ENCODE measurements around the gene ARHGAP24.

Gene ARHGAP24

GRCh38 chr4:85696661-85697060 is 221.7 kb downstream of the ARHGAP24 start:
- DNase-seq (ENCODE audit: low read depth, low spot score) = no peak

- DNase-seq (ENCODE audit: low read depth, low spot score) = no peak
These were observed 222.9 kb downstream of the ARHGAP24 start for GRCh38 chr4:85697854-85698253.

- DNase-seq (ENCODE audit: low read depth, low spot score) = no peak
These were observed 225.4 kb downstream of the ARHGAP24 start for GRCh38 chr4:85700362-85700761.

GRCh38 chr4:85701861-85702321 is 226.9 kb downstream of the ARHGAP24 start:
- DNase-seq (ENCODE audit: low read depth, low spot score) = no peak

GRCh38 chr4:85703096-85703495 is 228.1 kb downstream of the ARHGAP24 start:
- no peak for DNase-seq (ENCODE audit: low read depth, low spot score)

- DNase-seq (ENCODE audit: low read depth, low spot score) = no peak
These were observed 232.7 kb downstream of the ARHGAP24 start for GRCh38 chr4:85707611-85708010.

GRCh38 chr4:85708468-85708867 is 233.5 kb downstream of the ARHGAP24 start:
- DNase-seq (ENCODE audit: low read depth, low spot score) = no peak

GRCh38 chr4:85713005-85713404 is 238.1 kb downstream of the ARHGAP24 start:
- no peak for DNase-seq (ENCODE audit: low read depth, low spot score)

GRCh38 chr4:85715991-85716737 is 241.2 kb downstream of the ARHGAP24 start:
- DNase-seq (ENCODE audit: low read depth, low spot score) = no peak

- no peak for DNase-seq (ENCODE audit: low read depth, low spot score)
These were observed 242.4 kb downstream of the ARHGAP24 start for GRCh38 chr4:85717351-85717750.

- DNase-seq (ENCODE audit: low read depth, low spot score) = no peak
These were observed 242.9 kb downstream of the ARHGAP24 start for GRCh38 chr4:85717847-85718246.

- DNase-seq (ENCODE audit: low read depth, low spot score) = no peak
These were observed 245.8 kb downstream of the ARHGAP24 start for GRCh38 chr4:85720735-85721134.

GRCh38 chr4:85722401-85722800 is 247.5 kb downstream of the ARHGAP24 start:
- no peak for DNase-seq (ENCODE audit: low read depth, low spot score)

- no peak for DNase-seq (ENCODE audit: low read depth, low spot score)
These were observed 247.9 kb downstream of the ARHGAP24 start for GRCh38 chr4:85722807-85723206.

GRCh38 chr4:85724791-85725563 is 250.0 kb downstream of the ARHGAP24 start:
- DNase-seq (ENCODE audit: low read depth, low spot score) = no peak

GRCh38 chr4:85725721-85726170 is 250.8 kb downstream of the ARHGAP24 start:
- DNase-seq (ENCODE audit: low read depth, low spot score) = no peak

GRCh38 chr4:85726555-85726954 is 251.6 kb downstream of the ARHGAP24 start:
- no peak for DNase-seq (ENCODE audit: low read depth, low spot score)

GRCh38 chr4:85728464-85728863 is 253.5 kb downstream of the ARHGAP24 start:
- no peak for DNase-seq (ENCODE audit: low read depth, low spot score)

GRCh38 chr4:85732124-85732523 is 257.2 kb downstream of the ARHGAP24 start:
- DNase-seq (ENCODE audit: low read depth, low spot score) = no peak

- no peak for DNase-seq (ENCODE audit: low read depth, low spot score)
These were observed 258.8 kb downstream of the ARHGAP24 start for GRCh38 chr4:85733798-85734197.

GRCh38 chr4:85734424-85734831 is 259.5 kb downstream of the ARHGAP24 start:
- DNase-seq (ENCODE audit: low read depth, low spot score) = no peak

GRCh38 chr4:85736571-85736970 is 261.6 kb downstream of the ARHGAP24 start:
- DNase-seq (ENCODE audit: low read depth, low spot score) = no peak

GRCh38 chr4:85737254-85737653 is 262.3 kb downstream of the ARHGAP24 start:
- no peak for DNase-seq (ENCODE audit: low read depth, low spot score)

All from activated CD4-positive, CD25-positive, alpha-beta regulatory T cell treated with anti-CD3 and anti-CD28 coated beads, Interleukin-2, amount 50 U/mL, for 16 hours (primary cell).